ENCODE results near the gene AMOTL1. TPM values are rescaled to one million over a fixed set of nuclear protein-coding genes. Genes with fewer than 3 reads are reported as not detected.

AMOTL1 gene
- total and polyA plus RNA-seq, 2 of the 8 experiments (the other 6 are each of a cell fraction or from before 2014, with no cell fraction given), result 9.0 to 27.6 TPM

DNA sequence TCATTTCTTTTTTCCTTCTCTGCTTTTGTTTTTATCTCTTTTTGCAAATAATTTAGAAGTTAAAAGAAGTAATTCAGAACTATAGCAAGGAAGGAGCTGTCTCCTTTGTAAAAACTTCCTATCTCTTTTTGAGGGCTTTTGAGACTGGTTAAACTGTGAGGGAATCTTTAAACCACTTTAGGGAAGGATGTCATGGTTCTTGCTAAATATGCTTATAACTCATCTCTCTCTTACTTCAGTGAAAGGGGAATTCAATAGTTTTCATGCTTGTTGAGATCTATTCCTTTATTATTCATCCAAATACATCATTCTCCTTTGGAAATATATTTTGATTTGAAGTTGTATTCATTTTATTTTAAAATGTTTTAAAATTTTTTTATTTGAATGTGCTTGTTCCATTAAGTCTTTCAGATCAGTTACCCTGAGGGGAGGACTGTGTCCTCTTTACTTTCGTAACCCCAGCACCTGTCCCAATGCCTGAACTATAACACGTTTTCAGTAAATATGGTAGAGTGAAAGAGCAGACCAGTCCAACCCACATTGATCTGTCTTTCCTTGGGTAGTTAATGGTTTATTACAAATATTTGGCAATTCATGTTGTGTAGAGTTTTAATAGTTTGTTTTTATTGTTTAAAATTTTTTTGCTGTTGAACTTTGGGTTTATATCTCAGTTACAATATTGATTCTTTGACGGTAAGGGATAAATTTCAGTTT is 27.5 kb downstream of the AMOTL1 start:
- Histone ChIP-seq H2BK15ac (ENCODE audit: low read length) (no peak overlapping the region), H2BK12ac (ENCODE audit: low read depth, low read length) (no peak overlapping the region), H3K18ac (ENCODE audit: extremely low read depth, low read length) (no peak overlapping the region), H4K8ac (ENCODE audit: extremely low read depth, insufficient read depth, low read length) (no peak overlapping the region), H3K27me3 (replicated peaks in 1 of 4; ENCODE audit: control insufficient read depth in 3 of 4, extremely low read depth in 1 of 4, insufficient read depth in 3 of 4, low read length in 3 of 4) (no peaks in the 10 kb centered on the region), H4K5ac (ENCODE audit: insufficient read length, low read depth, low read length) (no peak overlapping the region), H4K20me1 (replicated peaks in 1 of 2; ENCODE audit: control insufficient read depth in 1 of 2, insufficient read depth in 2 of 2, low read length in 2 of 2) (peaks cover 0 to 4% of the 10 kb centered on the region in 2 experiments), H4K91ac (replicated peaks; ENCODE audit: insufficient read length, low read length) (no peak overlapping the region), H3K4ac (replicated peaks; ENCODE audit: insufficient read length, low read depth, low read length) (no peak overlapping the region), H3K14ac (ENCODE audit: insufficient read length) (no peak overlapping the region), H3K23ac (ENCODE audit: insufficient read length) (no peak overlapping the region), H3K4me3 (ENCODE audit: extremely low read depth in 1 of 4, insufficient read depth in 2 of 4, low read depth in 3 of 4, low read length in 4 of 4) (no peak overlapping the region), H3K4me1 (replicated peaks in 1 of 4; ENCODE audit: control insufficient read depth in 3 of 4, insufficient read depth in 4 of 4, low read length in 3 of 4) (no peaks in the 10 kb centered on the region), H2BK20ac (ENCODE audit: low read length) (no peak overlapping the region), H3K79me2 (ENCODE audit: control insufficient read depth in 1 of 2, insufficient read depth in 2 of 2, low read length in 2 of 2) (peaks cover 0 to 56% of the 10 kb centered on the region in 2 experiments; a peak in 3 of 4 replicates), H2BK120ac (replicated peaks; ENCODE audit: low read depth, low read length) (no peak overlapping the region), H2BK5ac (ENCODE audit: low read depth, low read length) (no peak overlapping the region), H2AFZ (ENCODE audit: low read length) (no peak overlapping the region), H3K79me1 (ENCODE audit: low read depth, low read length) (peaks cover 4% of the 10 kb centered on the region; the same call in 1 of the 2 replicates), H3K4me2 (ENCODE audit: insufficient read depth in 1 of 2, low read depth in 2 of 2, low read length in 2 of 2) (no peak overlapping the region), H3K27ac (ENCODE audit: low read depth, low read length) (no peak overlapping the region), H3K56ac (replicated peaks; ENCODE audit: insufficient read length, low read depth, low read length) (no peak overlapping the region), H3K23me2 (ENCODE audit: low read depth, low read length) (no peaks in the 10 kb centered on the region; the same call in 1 of the 2 replicates), H3K36me3 (ENCODE audit: control insufficient read depth in 2 of 4, insufficient read depth in 4 of 4, low read length in 3 of 4) (peaks cover 0 to 4% (median 2%) of the 10 kb centered on the region in 4 experiments; a peak in 3 of 8 replicates), H3K9ac (replicated peaks in 1 of 4; ENCODE audit: extremely low read depth in 1 of 4, low read depth in 3 of 4, low read length in 3 of 4) (no peak overlapping the region), H3K9me3 (ENCODE audit: insufficient read depth in 2 of 2, low read depth in 1 of 2, low read length in 1 of 2) (no peaks in the 10 kb centered on the region), H2AK5ac (ENCODE audit: low read depth, low read length) (no peak overlapping the region)
- 95% methylated on average over 3 of the region's 3 CpGs; no CpG with 5 or more reads in 1 of the 2 experiments for WGBS, 2 experiments (ENCODE audit: extremely low coverage in 1 of 2, insufficient coverage in 1 of 2, insufficient read length in 1 of 2, insufficient replicate concordance in 2 of 2, low coverage in 1 of 2, low lambda C conversion rate in 2 of 2, missing lambda C conversion rate in 1 of 2)
- FAIRE-seq (no peak), DNase-seq (ENCODE audit: low read depth in 1 of 2, low spot score in 2 of 2) (no peak)
- POLR2A ChIA-PET (ENCODE audit: partially characterized antibody), result interaction anchor here (1.1 kb wide), 1 partner anchor 8 kb away, joined by 3 read pairs; no protein-coding TSS in a partner anchor
- CTCF ChIA-PET (ENCODE audit: partially characterized antibody), result interaction anchor here (0.7 to 1.3 kb wide), 3 partner anchors 9 to 196 kb away, joined by 3 to 6 read pairs (median 3); no protein-coding TSS in a partner anchor
- TF ChIP-seq SP2 (IDR thresholded peaks at IDR 0.05; ENCODE audit: low read length), result no peak
- TF ChIP-seq POU5F1 (IDR thresholded peaks at IDR 0.05; ENCODE audit: low read depth, low read length), result no peak
- TF ChIP-seq BCL11A (IDR thresholded peaks at IDR 0.05; ENCODE audit: low read depth in 2 of 2, low read length in 2 of 2), result no peak
- no peak for TF ChIP-seq CBX5 (IDR thresholded peaks at IDR 0.05; ENCODE audit: low read depth, low read length)
- TF ChIP-seq RNF2 (IDR thresholded peaks at IDR 0.05; ENCODE audit: borderline replicate concordance, low read depth, low read length, missing control alignments, poor library complexity, severe bottlenecking), result no peak
- no peak for TF ChIP-seq HDAC2 (IDR thresholded peaks at IDR 0.05; ENCODE audit: borderline replicate concordance in 1 of 2, low read depth in 2 of 2, low read length in 2 of 2)
- TF ChIP-seq CBX8 (IDR thresholded peaks at IDR 0.05; ENCODE audit: borderline replicate concordance, low read depth, low read length), result no peak
- no peak for TF ChIP-seq YY1 (IDR thresholded peaks at IDR 0.05; ENCODE audit: low read depth, low read length)
- no peak for TF ChIP-seq ATF3 (IDR thresholded peaks at IDR 0.05; ENCODE audit: insufficient read depth, low read depth, low read length)
